IMR-90 (cell line): Measurements from ENCODE around the gene AFG1L. TPM values are rescaled to one million over a fixed set of nuclear protein-coding genes. Genes with fewer than 3 reads are reported as not detected.

Experiments
- FOS ChIP-seq: fragments of 150-350 bp; IDR thresholded peaks from 2 replicates; pipeline ENCODE4 v1.6.1; 2016; ENCODE audit warnings: low read depth, low read length
- MAFK ChIP-seq: IDR thresholded peaks from 2 replicates; pipeline ENCODE4 v1.6.1; 2012; ENCODE audit warnings: low read depth, low read length, improper control_type of control experiment
- MAZ ChIP-seq: IDR thresholded peaks from 2 replicates; pipeline ENCODE4 v1.6.1; 2012; ENCODE audit warnings: low read depth, mild to moderate bottlenecking, low read length, improper control_type of control experiment, moderate library complexity, borderline replicate concordance
- RCOR1 ChIP-seq: IDR thresholded peaks from 2 replicates; pipeline ENCODE4 v1.6.1; 2012; ENCODE audit warnings: mild to moderate bottlenecking, low read length, improper control_type of control experiment; ENCODE audit not compliant: insufficient replicate concordance
- polyA plus RNA-seq, 3 experiments: library from polyadenylated mRNA; depleted of rRNA; stranded (reverse); fragments of >200 nt; gene quantifications; 2 replicates each; pipeline ENCODE4 v1.2.3, GENCODE V29; 2012; ENCODE audit warnings: low replicate concordance in 1 of 3
- total RNA-seq: library from RNA; depleted of rRNA; stranded (reverse); fragments of >200 nt; gene quantifications from 2 replicates; pipeline ENCODE4 v1.2.3, GENCODE V29; 2012

Gene AFG1L
- total and polyA plus RNA-seq, 2 of the 4 experiments (the other 2 are of a cell fraction), result 1.0 to 2.0 TPM

DNA sequence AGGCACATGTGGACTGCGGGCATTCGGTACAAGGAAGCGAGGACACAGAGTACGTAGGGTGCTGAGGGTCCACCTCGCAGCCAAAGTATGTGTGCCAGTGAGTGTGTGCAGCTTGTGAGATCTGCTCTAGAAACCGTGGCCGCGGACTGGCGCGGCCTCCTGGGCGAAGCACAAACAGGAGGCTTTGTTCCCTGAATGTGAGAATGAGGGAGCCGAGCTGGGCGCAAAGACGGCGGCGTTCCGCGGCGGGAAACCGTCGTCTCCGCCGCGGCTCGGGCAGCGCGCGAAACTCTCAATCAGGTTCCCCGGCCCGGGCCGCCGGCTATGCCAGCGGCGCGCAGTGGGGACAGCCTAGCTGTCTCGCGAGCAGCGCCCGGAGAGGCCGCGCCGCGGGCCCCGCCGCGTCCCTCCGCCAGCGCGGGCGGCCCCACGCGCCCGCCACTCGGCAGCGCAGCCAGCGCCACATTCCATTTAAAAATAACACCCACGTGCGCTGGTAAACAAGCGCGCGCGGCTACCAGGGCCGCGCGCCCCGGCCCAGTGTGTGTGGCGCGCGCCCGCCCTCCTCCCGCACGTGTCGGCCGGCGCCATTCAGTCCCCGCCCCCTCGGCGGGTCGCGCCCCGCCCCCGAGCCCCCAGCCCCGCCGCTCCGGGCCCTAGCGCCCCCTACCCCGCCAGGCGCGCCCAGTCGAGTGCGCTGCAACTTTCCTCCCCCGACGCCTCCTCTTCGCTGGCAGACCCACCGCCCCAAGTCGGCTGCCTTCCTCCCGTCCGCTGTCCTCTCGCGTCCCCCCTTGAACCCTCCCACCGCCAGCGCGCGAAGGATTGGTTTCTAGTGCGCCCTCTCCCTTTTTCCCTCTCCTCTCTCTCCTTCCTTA lies 262.9 kb downstream of the AFG1L start (continued):
- no peak for TF ChIP-seq RCOR1
- TF ChIP-seq MAZ, result no peak
- no peak for TF ChIP-seq MAFK
- TF ChIP-seq FOS, result no peak
